ENCODE data around the gene MAP3K20. TPM values are rescaled to one million over a fixed set of nuclear protein-coding genes. Genes with fewer than 3 reads are reported as not detected.

The MAP3K20 gene
- total RNA-seq, 1 experiment from 2014 or later = 150 TPM

GRCh38 chr2:173040729-173041128 lies 34.9 kb upstream of the MAP3K20 start:
- no peak overlapping the region for H3K27ac Mint-ChIP-seq (ENCODE audit: low read depth, unreplicated experiment)
- no peaks in the 10 kb centered on the region for H3K36me3 Mint-ChIP-seq (ENCODE audit: insufficient read depth, unreplicated experiment)
- intact Hi-C loops (cut with micrococcal nuclease) = no loop called here
- no TSS peak for BruUV-seq (replicated peaks)
- ChIA-PET POLR2A (interaction anchor here (0.8 kb wide), 1 partner anchor 94 kb away, joined by 3 read pairs; no protein-coding TSS in a partner anchor), CTCF (no interaction called here)
- no peaks in the 10 kb centered on the region for H3K4me1 Mint-ChIP-seq (ENCODE audit: insufficient read depth, unreplicated experiment)
- H3K4me3 Mint-ChIP-seq (ENCODE audit: unreplicated experiment) = no peak overlapping the region
- TF ChIP-seq CTCF (IDR thresholded peaks at IDR 0.05; ENCODE audit: unreplicated experiment) = no peak
- DNase-seq (ENCODE audit: unreplicated experiment) = no peak
- H3K9me3 Mint-ChIP-seq (ENCODE audit: unreplicated experiment) = no peaks in the 10 kb centered on the region
- H3K27me3 Mint-ChIP-seq (ENCODE audit: insufficient read depth, unreplicated experiment) = no peaks in the 10 kb centered on the region

GRCh38 chr2:173043476-173043875 lies 32.2 kb upstream of the MAP3K20 start:
- H3K9me3 Mint-ChIP-seq (ENCODE audit: unreplicated experiment) = no peaks in the 10 kb centered on the region
- H3K4me3 Mint-ChIP-seq (ENCODE audit: unreplicated experiment) = no peak overlapping the region
- H3K27ac Mint-ChIP-seq (ENCODE audit: low read depth, unreplicated experiment) = no peak overlapping the region
- no peak for TF ChIP-seq CTCF (IDR thresholded peaks at IDR 0.05; ENCODE audit: unreplicated experiment)
- POLR2A ChIA-PET = interaction anchor here (1.3 kb wide), 1 partner anchor 16 kb away, joined by 5 read pairs; no protein-coding TSS in a partner anchor
- no TSS peak for BruUV-seq (replicated peaks)
- no peaks in the 10 kb centered on the region for H3K36me3 Mint-ChIP-seq (ENCODE audit: insufficient read depth, unreplicated experiment)
- peaks cover 9% of the 10 kb centered on the region for H3K4me1 Mint-ChIP-seq (ENCODE audit: insufficient read depth, unreplicated experiment)
- intact Hi-C loops (cut with micrococcal nuclease) = no loop called here
- H3K27me3 Mint-ChIP-seq (ENCODE audit: insufficient read depth, unreplicated experiment) = no peaks in the 10 kb centered on the region
- CTCF ChIA-PET = no interaction called here
- no peak for DNase-seq (ENCODE audit: unreplicated experiment)

GRCh38 chr2:173043897-173044519 lies 31.6 kb upstream of the MAP3K20 start:
- intact Hi-C loops (cut with micrococcal nuclease) = no loop called here
- ChIA-PET CTCF (interaction anchor here (0.6 to 2.4 kb wide), 5 partner anchors 11 to 36 kb away, joined by 3 to 8 read pairs (median 3); no protein-coding TSS in a partner anchor), POLR2A (interaction anchor here (0.7 to 1.3 kb wide), 2 partner anchors 16 to 37 kb away, joined by 3 to 5 read pairs; no protein-coding TSS in a partner anchor)
- Mint-ChIP-seq H3K4me1 (ENCODE audit: insufficient read depth, unreplicated experiment) (peaks cover 12% of the 10 kb centered on the region), H3K4me3 (ENCODE audit: unreplicated experiment) (no peak overlapping the region), H3K27ac (ENCODE audit: low read depth, unreplicated experiment) (no peak overlapping the region), H3K9me3 (ENCODE audit: unreplicated experiment) (no peaks in the 10 kb centered on the region), H3K27me3 (ENCODE audit: insufficient read depth, unreplicated experiment) (no peaks in the 10 kb centered on the region), H3K36me3 (ENCODE audit: insufficient read depth, unreplicated experiment) (no peaks in the 10 kb centered on the region)
- no TSS peak for BruUV-seq (replicated peaks)
- TF ChIP-seq CTCF (IDR thresholded peaks at IDR 0.05; ENCODE audit: unreplicated experiment) = no peak
- DNase-seq (ENCODE audit: unreplicated experiment) = no peak

GRCh38 chr2:173044686-173045085 lies 31.0 kb upstream of the MAP3K20 start:
- BruUV-seq (replicated peaks) = no TSS peak
- H3K27ac Mint-ChIP-seq (ENCODE audit: low read depth, unreplicated experiment) = no peak overlapping the region
- ChIA-PET CTCF (interaction anchor here (0.6 to 2.4 kb wide), 5 partner anchors 12 to 35 kb away, joined by 3 to 8 read pairs (median 3); no protein-coding TSS in a partner anchor), POLR2A (interaction anchor here (1.3 kb wide), 1 partner anchor 17 kb away, joined by 5 read pairs; no protein-coding TSS in a partner anchor)
- H3K27me3 Mint-ChIP-seq (ENCODE audit: insufficient read depth, unreplicated experiment) = no peaks in the 10 kb centered on the region
- peaks cover 17% of the 10 kb centered on the region for H3K4me1 Mint-ChIP-seq (ENCODE audit: insufficient read depth, unreplicated experiment)
- no peak overlapping the region for H3K4me3 Mint-ChIP-seq (ENCODE audit: unreplicated experiment)
- no peak for TF ChIP-seq CTCF (IDR thresholded peaks at IDR 0.05; ENCODE audit: unreplicated experiment)
- H3K9me3 Mint-ChIP-seq (ENCODE audit: unreplicated experiment) = no peaks in the 10 kb centered on the region
- no peaks in the 10 kb centered on the region for H3K36me3 Mint-ChIP-seq (ENCODE audit: insufficient read depth, unreplicated experiment)
- no peak for DNase-seq (ENCODE audit: unreplicated experiment)
- intact Hi-C loops (cut with micrococcal nuclease) = no loop called here

Measured in MCF 10A (cell line).